DND-41 (cell line): ENCODE measurements around the gene ATXN1.

Experiments used
- ATAC-seq: fragments of 200-7000 bp; cut with Tn5 transposase; 3 replicates; pipeline ENCODE4 v1.9.1; 2021; ENCODE audit warnings: low read depth; ENCODE audit not compliant: insufficient read depth
- DNase-seq: peaks from one replicate; pipeline ENCODE4 v3.0.0-alpha.2; 2020
- H2AFZ ChIP-seq: 2 replicates; pipeline ENCODE4 v1.6.0; 2012; ENCODE audit warnings: low read depth, low read length
- H3K27ac ChIP-seq: 2 replicates; pipeline ENCODE4 v1.5.1; 2012; ENCODE audit warnings: low read length, inconsistent platforms
- H3K27me3 ChIP-seq: fragments of 200-600 bp; sonication (generic); 2 replicates; pipeline ENCODE4 v1.6.0; 2012; ENCODE audit warnings: low read length, mild to moderate bottlenecking, inconsistent platforms; ENCODE audit not compliant: insufficient read depth, poor library complexity
- H3K36me3 ChIP-seq: 2 replicates; pipeline ENCODE4 v1.5.1; 2012; ENCODE audit warnings: low read length, inconsistent platforms; ENCODE audit not compliant: insufficient read depth
- H3K4me1 ChIP-seq: 2 replicates; pipeline ENCODE4 v1.5.1; 2012; ENCODE audit warnings: mild to moderate bottlenecking, low read length; ENCODE audit not compliant: insufficient read depth
- H3K4me2 ChIP-seq: 2 replicates; pipeline ENCODE4 v1.6.0; 2012; ENCODE audit warnings: mild to moderate bottlenecking, moderate library complexity, low read length, inconsistent platforms; ENCODE audit not compliant: insufficient read depth
- H3K4me3 ChIP-seq, 2 experiments: fragments of 200-600 bp in 1 of 2; shearing (Covaris generic) in 1 of 2; 2 replicates each; pipeline ENCODE4 v1.5.1; 2012 to 2016; ENCODE audit warnings: inconsistent platforms in 2 of 2, low read length in 2 of 2, mild to moderate bottlenecking in 2 of 2, low read depth in 1 of 2, moderate library complexity in 1 of 2
- H3K79me2 ChIP-seq: 2 replicates; pipeline ENCODE4 v1.6.0; 2012; ENCODE audit warnings: low read length, inconsistent platforms; ENCODE audit not compliant: insufficient read depth
- H3K9ac ChIP-seq: 2 replicates; pipeline ENCODE4 v1.6.0; 2012; ENCODE audit warnings: low read depth, mild to moderate bottlenecking, inconsistent platforms, low read length, moderate library complexity
- H3K9me3 ChIP-seq: 2 replicates; pipeline ENCODE4 v1.5.1; 2012; ENCODE audit warnings: low read length, moderate library complexity, mild to moderate bottlenecking, inconsistent platforms; ENCODE audit not compliant: insufficient read depth, severe bottlenecking
- H4K20me1 ChIP-seq: 2 replicates; pipeline ENCODE4 v1.6.0; 2012; ENCODE audit warnings: low read length; ENCODE audit not compliant: insufficient read depth
- CTCF ChIP-seq: IDR thresholded peaks from 2 replicates; pipeline ENCODE4 v1.5.1; 2012; ENCODE audit warnings: borderline replicate concordance, low read length, moderate library complexity, mild to moderate bottlenecking; ENCODE audit not compliant: poor library complexity, severe bottlenecking; ENCODE audit errors: extremely low read depth
- EZH2 ChIP-seq: IDR thresholded peaks from 3 replicates; pipeline ENCODE4 v1.6.1; 2012; ENCODE audit warnings: borderline replicate concordance, low read depth, mild to moderate bottlenecking, moderate library complexity, low read length, inconsistent platforms; ENCODE audit not compliant: severe bottlenecking

Gene ATXN1

GRCh38 chr6:16324184-16324583 is 437.1 kb downstream of the ATXN1 start:
- no peak overlapping the region for H3K4me2 ChIP-seq
- peaks cover 27% of the 10 kb centered on the region for H3K4me1 ChIP-seq
- no peak for ATAC-seq
- H3K27ac ChIP-seq = no peak overlapping the region
- H3K9me3 ChIP-seq = no peaks in the 10 kb centered on the region
- TF ChIP-seq CTCF (no peak), EZH2 (no peak)
- no peaks in the 10 kb centered on the region for H3K79me2 ChIP-seq
- no peak overlapping the region for H2AFZ ChIP-seq
- H4K20me1 ChIP-seq = no peaks in the 10 kb centered on the region
- no peak for DNase-seq
- no peak overlapping the region for H3K4me3 ChIP-seq
- H3K27me3 ChIP-seq = no peaks in the 10 kb centered on the region
- no peak overlapping the region for H3K9ac ChIP-seq
- H3K36me3 ChIP-seq = peaks cover 3% of the 10 kb centered on the region; the same call in 1 of the 2 replicates

DNA sequence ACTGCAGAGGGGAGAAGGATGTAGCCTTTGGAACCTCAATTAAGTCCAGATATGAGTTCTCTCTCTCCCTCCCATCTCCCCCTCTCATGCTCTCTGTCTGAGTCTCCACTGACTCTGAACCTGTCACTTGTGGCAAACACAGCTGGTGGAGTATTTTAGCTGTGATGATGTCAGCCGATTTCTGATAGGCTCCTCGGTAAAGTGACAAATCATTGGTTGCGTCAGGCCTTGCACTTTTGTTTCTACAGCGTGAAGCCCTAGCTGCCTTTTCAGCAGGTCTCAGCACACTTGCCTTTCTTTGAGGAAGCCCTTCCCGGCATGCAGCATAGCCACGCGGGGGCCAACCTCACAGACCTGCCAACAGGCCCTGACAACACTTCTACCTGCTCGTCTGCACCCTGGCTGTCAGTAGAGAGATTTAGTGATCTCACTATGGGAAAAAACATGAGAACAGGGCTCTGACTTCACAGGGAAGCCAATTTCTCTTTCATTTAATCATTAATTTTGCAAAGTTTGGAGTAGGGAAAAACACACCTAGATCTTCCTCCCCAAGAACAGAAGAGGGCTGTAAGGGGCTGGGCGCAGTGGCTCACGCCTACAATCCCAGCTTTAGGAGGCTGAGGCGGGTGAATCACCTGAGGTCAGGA is 438.5 kb downstream of the ATXN1 start:
- H3K4me1 ChIP-seq = peaks cover 35% of the 10 kb centered on the region
- no peaks in the 10 kb centered on the region for H4K20me1 ChIP-seq
- no peak overlapping the region for H3K4me2 ChIP-seq
- H3K9ac ChIP-seq = no peak overlapping the region
- no peak overlapping the region for H3K27ac ChIP-seq
- TF ChIP-seq CTCF (no peak), EZH2 (no peak)
- H2AFZ ChIP-seq = no peak overlapping the region
- ATAC-seq (peak; percentile 74), DNase-seq (peak; percentile 63)
- peaks cover 3% of the 10 kb centered on the region; the same call in 1 of the 2 replicates for H3K36me3 ChIP-seq
- no peaks in the 10 kb centered on the region for H3K27me3 ChIP-seq
- no peaks in the 10 kb centered on the region for H3K9me3 ChIP-seq
- H3K4me3 ChIP-seq = no peak overlapping the region
- no peaks in the 10 kb centered on the region for H3K79me2 ChIP-seq

- Histone ChIP-seq H2AFZ (no peak overlapping the region), H3K9me3 (no peaks in the 10 kb centered on the region), H3K79me2 (no peaks in the 10 kb centered on the region), H3K4me2 (no peak overlapping the region), H3K27me3 (no peaks in the 10 kb centered on the region), H3K4me1 (peaks cover 35% of the 10 kb centered on the region), H3K27ac (no peak overlapping the region), H3K9ac (no peak overlapping the region), H3K36me3 (peaks cover 3% of the 10 kb centered on the region; the same call in 1 of the 2 replicates), H3K4me3 (no peak overlapping the region), H4K20me1 (no peaks in the 10 kb centered on the region)
- ATAC-seq = no peak
- TF ChIP-seq CTCF (no peak), EZH2 (no peak)
- no peak for DNase-seq
Observed at GRCh38 chr6:16321826-16322225, 439.4 kb downstream of the ATXN1 start.

DNA sequence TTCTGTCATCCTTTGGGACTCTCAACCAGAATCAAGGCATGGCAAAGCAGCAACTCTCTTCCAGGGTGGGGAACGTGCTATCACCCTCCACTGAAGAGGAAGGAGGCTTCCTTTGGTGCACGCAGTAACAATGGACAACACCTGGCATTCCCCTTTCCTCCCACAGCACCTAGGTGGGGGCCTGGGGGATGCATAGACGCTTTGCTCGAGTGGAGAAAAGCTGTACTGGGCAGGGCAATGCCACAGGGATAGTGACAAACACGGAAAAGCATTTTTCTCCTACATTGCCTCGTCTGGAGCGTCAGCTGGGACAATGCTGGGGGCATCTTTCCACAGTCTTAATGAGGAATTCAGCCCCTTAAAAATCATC is 439.9 kb downstream of the ATXN1 start:
- Histone ChIP-seq H3K9me3 (no peaks in the 10 kb centered on the region), H2AFZ (no peak overlapping the region), H3K4me3 (no peak overlapping the region), H4K20me1 (no peaks in the 10 kb centered on the region), H3K4me1 (peaks cover 35% of the 10 kb centered on the region), H3K9ac (no peak overlapping the region), H3K36me3 (no peaks in the 10 kb centered on the region), H3K27me3 (no peaks in the 10 kb centered on the region), H3K79me2 (no peaks in the 10 kb centered on the region), H3K4me2 (no peak overlapping the region; the same call in 1 of the 2 replicates), H3K27ac (no peak overlapping the region)
- no peak for DNase-seq
- ATAC-seq = no peak
- no peak for TF ChIP-seq CTCF
- no peak for TF ChIP-seq EZH2
